Stimulated activated CD8-positive, alpha-beta memory T cell treated with anti-CD3 and anti-CD28 coated beads, Interleukin-4, amount 100 ng/mL, for 48 hours (primary cell): ENCODE results near the gene ZDHHC6.
"Not testable (repeated sequence)": the region's sequence is repeated elsewhere in the genome, so short reads cannot be mapped to it uniquely, and the experiment has no call there.

Experiments
- DNase-seq: peaks from one replicate; pipeline ENCODE4 v3.0.0-alpha.2; 2020

The ZDHHC6 gene, protein sequence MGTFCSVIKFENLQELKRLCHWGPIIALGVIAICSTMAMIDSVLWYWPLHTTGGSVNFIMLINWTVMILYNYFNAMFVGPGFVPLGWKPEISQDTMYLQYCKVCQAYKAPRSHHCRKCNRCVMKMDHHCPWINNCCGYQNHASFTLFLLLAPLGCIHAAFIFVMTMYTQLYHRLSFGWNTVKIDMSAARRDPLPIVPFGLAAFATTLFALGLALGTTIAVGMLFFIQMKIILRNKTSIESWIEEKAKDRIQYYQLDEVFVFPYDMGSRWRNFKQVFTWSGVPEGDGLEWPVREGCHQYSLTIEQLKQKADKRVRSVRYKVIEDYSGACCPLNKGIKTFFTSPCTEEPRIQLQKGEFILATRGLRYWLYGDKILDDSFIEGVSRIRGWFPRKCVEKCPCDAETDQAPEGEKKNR

GRCh38 chr10:112446855-112447619 lies at the start of gene ZDHHC6, which contains the start of gene VTI1A:
Gene ZDHHC6 (minus strand): TSS chr10:112446914. CDS start chr10:112445436, 1,478 bp downstream.
Gene VTI1A (plus strand): TSS chr10:112447215. CDS start chr10:112447374, 159 bp downstream.
- peak; percentile 89 for DNase-seq

DNA sequence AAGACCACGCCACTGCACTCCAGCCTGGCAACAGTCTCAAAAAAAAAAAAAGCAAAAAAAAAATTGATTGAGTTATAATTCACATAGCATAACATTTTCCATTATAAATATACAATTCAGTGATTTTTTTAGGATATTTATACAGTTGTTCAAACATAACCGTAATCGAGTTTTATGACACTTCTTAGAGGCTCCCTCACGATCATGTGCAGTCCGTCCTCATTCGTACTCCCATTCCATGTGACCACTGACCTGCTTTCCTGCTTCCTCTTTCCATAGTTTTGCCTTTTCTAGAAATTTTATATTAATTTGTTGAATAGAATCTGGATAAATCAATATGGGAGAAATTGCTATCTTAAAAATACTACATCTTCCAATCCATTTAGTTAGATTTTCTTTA lies 46.0 kb upstream of the ZDHHC6 start:
- no peak for DNase-seq

DNA sequence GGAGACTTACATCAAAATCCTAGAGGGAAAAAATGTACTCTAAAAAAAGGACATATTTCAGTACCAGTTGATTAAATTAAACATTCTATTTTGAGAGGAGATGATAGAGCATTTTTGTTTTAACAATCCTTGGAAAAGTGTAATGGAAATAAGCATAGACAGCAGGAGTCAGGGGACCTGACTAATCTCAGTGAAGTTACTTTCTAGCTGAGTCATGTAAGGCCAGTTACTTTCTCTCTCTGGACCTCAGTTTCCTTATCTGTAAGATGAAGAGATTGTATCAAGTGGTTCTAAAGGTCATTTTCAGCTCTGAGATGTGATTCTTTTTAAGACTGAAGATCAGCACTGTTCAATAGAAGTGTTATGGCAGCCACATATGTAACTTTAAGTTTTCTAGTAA lies 44.4 kb upstream of the ZDHHC6 start:
- DNase-seq: no peak

DNA sequence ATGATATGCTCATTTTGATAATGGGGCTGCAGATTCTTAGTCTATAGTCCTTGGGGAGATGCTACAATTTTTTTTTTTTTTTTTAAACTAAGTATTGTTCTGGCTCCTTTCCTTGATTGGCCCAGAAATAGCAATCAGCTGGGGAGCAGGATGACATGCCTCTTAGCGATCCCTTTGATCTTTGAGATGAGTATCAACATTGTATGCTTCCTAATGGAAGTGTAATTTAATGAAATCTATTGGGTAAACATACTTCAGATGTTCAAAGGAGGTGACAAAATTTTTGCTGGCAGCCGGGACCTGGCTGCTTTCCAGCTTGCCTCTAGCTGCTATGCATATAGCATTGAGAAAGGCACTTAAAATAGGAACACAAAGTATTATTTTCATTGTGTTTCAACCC lies 43.8 kb upstream of the ZDHHC6 start:
- no peak for DNase-seq

- no peak for DNase-seq
Measured at GRCh38 chr10:112487964-112488363, 41.2 kb upstream of the ZDHHC6 start.

DNA sequence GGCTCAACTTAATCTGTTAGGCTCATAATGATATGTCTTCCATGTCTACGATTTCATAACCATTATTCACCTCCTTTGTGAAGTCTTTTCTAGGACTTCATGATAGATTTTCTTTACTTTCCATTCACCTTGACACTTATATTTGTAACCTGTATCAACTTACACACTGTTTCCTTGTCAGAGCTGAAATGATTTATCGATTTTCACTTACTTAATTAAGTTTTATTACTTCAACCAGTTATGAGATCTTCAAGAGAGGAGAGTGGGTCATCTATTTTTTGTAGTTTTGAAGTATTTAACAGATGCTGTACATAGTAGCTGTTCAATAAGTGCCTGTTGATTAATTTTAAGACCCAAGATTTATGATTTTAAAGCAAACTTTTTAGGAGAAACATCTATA lies 37.7 kb upstream of the ZDHHC6 start:
- no peak for DNase-seq

GRCh38 chr10:112481602-112482001 lies 34.9 kb upstream of the ZDHHC6 start:
- no peak for DNase-seq

- no peak for DNase-seq
Measured at GRCh38 chr10:112475575-112476218, 29.0 kb upstream of the ZDHHC6 start.

- no peak for DNase-seq
Measured at GRCh38 chr10:112471878-112472487, 25.3 kb upstream of the ZDHHC6 start.

GRCh38 chr10:112467541-112468075 lies 20.9 kb upstream of the ZDHHC6 start:
- no peak for DNase-seq

GRCh38 chr10:112466802-112467201 lies 20.1 kb upstream of the ZDHHC6 start:
- no peak for DNase-seq

DNA sequence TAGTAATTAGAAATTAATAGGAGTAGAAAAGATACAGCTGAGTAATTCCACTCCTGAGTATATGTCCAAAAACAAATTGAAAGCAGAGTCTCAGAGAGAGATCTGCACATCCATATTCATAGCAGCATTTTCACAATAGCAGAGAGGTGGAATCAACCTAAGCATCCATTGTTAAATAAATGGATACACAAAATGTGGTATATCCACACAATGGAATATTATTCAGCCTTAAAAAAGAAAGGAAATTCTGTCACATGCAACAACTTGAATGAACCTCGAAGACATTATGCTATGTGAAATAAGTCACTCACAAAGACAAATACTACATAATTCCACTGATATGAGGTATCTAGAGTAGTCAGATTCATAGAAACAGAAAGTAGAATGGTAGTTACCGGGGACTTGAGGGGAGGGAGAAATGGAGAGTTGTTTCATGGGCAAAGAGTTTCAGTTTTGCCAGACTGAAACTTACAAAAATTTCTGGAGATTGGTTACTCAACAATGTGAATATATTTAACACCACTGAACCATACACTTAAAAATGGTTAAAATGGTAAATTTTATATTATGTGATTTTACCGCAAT lies 18.7 kb upstream of the ZDHHC6 start:
- no peak for DNase-seq

- not testable (repeated sequence) for DNase-seq
Measured at GRCh38 chr10:112464074-112464473, 17.4 kb upstream of the ZDHHC6 start.

DNA sequence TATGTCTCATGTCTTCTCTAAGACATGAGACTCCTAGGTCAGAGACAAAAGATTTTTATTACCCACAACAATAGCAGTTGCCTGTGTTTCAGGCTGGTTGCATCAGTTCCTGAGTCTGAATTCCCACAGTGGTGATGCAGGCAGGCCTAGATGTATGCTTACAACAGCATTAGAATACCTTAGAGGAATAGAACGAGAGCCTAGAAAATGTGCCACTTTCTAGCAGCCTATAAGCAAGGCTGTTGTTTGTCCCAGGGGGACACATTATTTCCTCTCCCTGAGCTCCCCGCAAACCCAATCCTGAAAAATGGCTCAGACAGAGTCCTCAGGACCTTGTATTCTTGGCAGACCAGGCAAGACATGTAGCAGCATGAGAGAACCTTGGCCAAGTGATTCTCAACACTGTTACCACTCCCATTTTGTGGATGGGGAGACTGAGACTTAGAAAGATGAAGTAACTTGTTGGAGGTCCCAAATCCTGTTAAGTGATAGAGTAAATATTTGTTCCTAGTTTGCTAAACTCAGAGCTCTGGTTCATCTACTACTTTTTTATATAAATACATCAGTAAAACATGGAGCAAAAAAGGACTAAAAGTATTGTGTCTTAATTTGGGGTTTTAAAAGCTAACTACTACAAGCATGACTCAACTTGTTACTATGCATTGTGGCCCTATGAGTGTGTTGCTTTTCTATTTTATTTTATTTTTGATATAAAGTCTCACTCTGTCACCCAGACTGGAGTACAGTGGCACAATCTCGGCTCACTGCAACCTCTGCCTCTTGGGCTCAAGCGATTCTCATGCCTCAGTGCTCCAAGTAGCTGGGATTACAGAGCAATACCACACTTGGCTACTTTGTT lies 14.5 kb upstream of the ZDHHC6 start:
- DNase-seq: peak; percentile 61

- DNase-seq: no peak
Measured at GRCh38 chr10:112460366-112460765, 13.7 kb upstream of the ZDHHC6 start.

GRCh38 chr10:112456533-112456932 lies 9.8 kb upstream of the ZDHHC6 start:
- no peak for DNase-seq

DNA sequence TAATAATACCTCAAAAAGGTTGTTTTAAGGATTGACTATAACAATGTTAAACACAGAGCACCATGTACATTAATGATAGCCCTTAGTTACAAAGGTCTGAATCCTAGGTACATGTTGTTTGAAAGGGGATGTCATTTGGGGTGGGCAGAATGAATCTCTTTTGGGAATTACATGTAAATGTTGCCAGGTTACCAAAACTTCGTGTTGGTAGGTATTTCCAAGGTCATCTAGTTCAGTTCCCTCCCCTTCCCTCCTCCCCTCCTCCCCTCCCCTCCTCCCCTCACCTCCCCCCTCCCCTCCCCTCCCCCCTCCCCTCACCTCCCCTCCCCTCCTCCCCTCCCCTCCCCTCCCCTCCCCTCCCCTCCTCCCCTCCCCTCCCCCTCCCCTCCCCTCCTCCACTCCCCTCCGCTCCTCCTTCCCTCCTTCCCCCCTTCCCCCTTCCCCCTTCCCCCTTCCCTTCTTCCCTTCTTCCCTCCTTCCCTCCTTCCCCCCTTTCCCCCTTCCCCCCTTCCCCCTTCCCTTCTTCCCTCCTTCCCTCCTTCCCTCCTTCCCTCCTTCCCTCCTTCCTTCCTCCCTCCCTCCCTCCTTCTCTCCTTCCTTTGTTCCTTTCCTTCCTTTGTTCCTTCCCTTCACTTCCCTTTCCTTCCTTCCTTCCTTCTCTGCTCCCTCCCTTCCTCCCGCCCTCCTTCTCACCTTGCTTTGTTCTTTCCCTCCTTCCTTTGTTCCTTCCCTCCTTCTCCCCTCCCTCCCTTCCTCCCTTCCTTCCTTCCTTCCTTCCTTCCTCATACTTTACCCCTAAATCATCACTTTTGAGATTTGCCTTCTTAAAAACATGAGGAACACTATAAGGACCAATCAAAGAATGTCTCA lies 8.4 kb upstream of the ZDHHC6 start:
- DNase-seq: no peak

GRCh38 chr10:112448888-112449287 lies 2.2 kb upstream of the ZDHHC6 start:
- DNase-seq: no peak

GRCh38 chr10:112447620-112447928 lies 860 bp upstream of the ZDHHC6 start:
- DNase-seq: no peak

DNA sequence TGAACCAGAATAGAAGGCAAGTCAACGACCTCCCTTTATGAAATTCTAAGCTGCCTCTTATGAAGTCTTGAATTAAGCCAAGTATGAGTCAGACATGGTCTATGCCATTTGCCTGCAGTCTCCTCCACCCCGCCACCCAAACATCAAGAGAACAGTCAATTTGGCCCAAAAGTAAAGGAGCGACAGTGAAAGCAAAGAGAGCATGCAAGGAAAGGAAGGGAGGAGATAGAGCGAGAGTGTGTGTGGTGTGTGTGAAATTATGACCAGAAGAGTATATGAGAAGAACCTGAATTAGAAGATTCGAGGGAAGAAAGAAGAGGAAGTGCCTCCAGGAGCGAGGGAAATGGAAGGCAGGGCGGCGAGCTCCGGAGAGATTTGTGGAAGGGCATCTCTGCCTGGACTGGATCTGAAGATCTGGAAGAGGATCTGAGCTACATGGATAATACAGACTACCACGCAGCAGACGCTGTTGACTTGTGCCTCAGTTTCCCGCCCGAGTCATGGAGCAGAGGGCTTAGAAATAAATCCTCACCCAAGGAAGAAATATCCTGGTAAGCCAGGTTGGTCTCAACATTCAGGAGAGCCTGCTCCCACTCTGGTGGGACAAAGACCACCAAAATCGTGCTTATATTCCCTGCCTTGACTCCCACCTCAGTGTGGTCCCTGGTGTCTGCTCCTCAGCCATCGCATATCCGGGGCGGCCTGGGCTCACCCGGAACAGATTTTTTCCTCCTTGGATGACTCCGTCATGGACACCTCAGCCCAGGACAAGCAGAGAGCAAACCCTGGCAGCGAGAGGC lies 459 bp downstream of the ZDHHC6 start:
- peak; percentile 32 for DNase-seq
